ENCODE data around the gene MTSS2. TPM values are rescaled to one million over a fixed set of nuclear protein-coding genes. Genes with fewer than 3 reads are reported as not detected.

Gene MTSS2
- total RNA-seq, 1 experiment from 2014 or later, result 18.7 TPM

GRCh38 chr16:70670175-70670574, 15.7 kb downstream of the MTSS2 start:
- intact Hi-C loops (cut with micrococcal nuclease), result no loop called here
- H3K36me3 ChIP-seq (ENCODE audit: low read depth, low read length), result peaks cover 13% of the 10 kb centered on the region
- H3K27me3 ChIP-seq (ENCODE audit: low read length), result no peaks in the 10 kb centered on the region
- H2AFZ ChIP-seq (ENCODE audit: low read length), result no peak overlapping the region
- POLR2A ChIA-PET (ENCODE audit: unreplicated experiment), result no interaction called here
- CTCF ChIA-PET, result no interaction called here
- H3K79me2 ChIP-seq (ENCODE audit: low read length), result no peaks in the 10 kb centered on the region
- H3F3A ChIP-seq (ENCODE audit: low read length, unreplicated experiment), result no peaks in the 10 kb centered on the region
- H3K4me1 ChIP-seq (ENCODE audit: insufficient read depth, low read length), result no peaks in the 10 kb centered on the region
- H3K9me3 ChIP-seq (ENCODE audit: low read length), result no peaks in the 10 kb centered on the region
- no peak for DNase-seq
- H4K20me1 ChIP-seq (ENCODE audit: low read length), result no peaks in the 10 kb centered on the region
- H3K9me2 ChIP-seq (replicated peaks; ENCODE audit: low read length), result no peaks in the 10 kb centered on the region
- H3K4me3 ChIP-seq (ENCODE audit: low read length), result no peak overlapping the region
- H3K4me2 ChIP-seq (ENCODE audit: low read length), result no peak overlapping the region
- TF ChIP-seq CTCF (conservative IDR thresholded peaks at IDR 0.05; ENCODE audit: low read depth, low read length) (no peak), EZH2 (IDR thresholded peaks at IDR 0.05; ENCODE audit: low read length, unreplicated experiment) (no peak), EZH2phosphoT487 (IDR thresholded peaks at IDR 0.05; ENCODE audit: borderline replicate concordance, low read length) (no peak)
- no peak overlapping the region for H3K27ac ChIP-seq (ENCODE audit: low read length)
- H3K9ac ChIP-seq (ENCODE audit: low read length), result no peak overlapping the region
- no peak for ATAC-seq
- no TSS peak for BruUV-seq (replicated peaks)

GRCh38 chr16:70665806-70666735, 19.8 kb downstream of the MTSS2 start:
- Histone ChIP-seq H2AFZ (ENCODE audit: low read length) (no peak overlapping the region), H3K36me3 (ENCODE audit: low read depth, low read length) (peaks cover 9% of the 10 kb centered on the region)
- POLR2A ChIA-PET (ENCODE audit: unreplicated experiment), result no interaction called here

More at GRCh38 chr16:70665806-70666735, 19.8 kb downstream of the MTSS2 start:
- Histone ChIP-seq H3K4me2 (ENCODE audit: low read length) (no peak overlapping the region), H4K20me1 (ENCODE audit: low read length) (no peaks in the 10 kb centered on the region), H3K27me3 (ENCODE audit: low read length) (no peaks in the 10 kb centered on the region), H3K9ac (ENCODE audit: low read length) (no peak overlapping the region), H3K4me3 (ENCODE audit: low read length) (no peak overlapping the region), H3F3A (ENCODE audit: low read length, unreplicated experiment) (no peaks in the 10 kb centered on the region), H3K79me2 (ENCODE audit: low read length) (no peaks in the 10 kb centered on the region), H3K4me1 (ENCODE audit: insufficient read depth, low read length) (no peaks in the 10 kb centered on the region), H3K9me2 (replicated peaks; ENCODE audit: low read length) (no peaks in the 10 kb centered on the region), H3K27ac (ENCODE audit: low read length) (no peak overlapping the region), H3K9me3 (ENCODE audit: low read length) (no peaks in the 10 kb centered on the region)
- BruUV-seq (replicated peaks), result no TSS peak
- CTCF ChIA-PET, result interaction anchor here (0.6 kb wide), 1 partner anchor 77 kb away, joined by 3 read pairs; no protein-coding TSS in a partner anchor
- ATAC-seq, result no peak
- TF ChIP-seq CTCF (conservative IDR thresholded peaks at IDR 0.05; ENCODE audit: low read depth, low read length), result no peak
- TF ChIP-seq EZH2 (IDR thresholded peaks at IDR 0.05; ENCODE audit: low read length, unreplicated experiment), result no peak
- no peak for TF ChIP-seq EZH2phosphoT487 (IDR thresholded peaks at IDR 0.05; ENCODE audit: borderline replicate concordance, low read length)
- DNase-seq, result no peak
- intact Hi-C loops (cut with micrococcal nuclease), result no loop called here
